GM20000 (cell line): ENCODE data around the gene CLEC14A.

Source experiments
- DNase-seq: peaks from one replicate; pipeline ENCODE4 v3.0.0; 2012; ENCODE audit warnings: low spot score
- TF ChIP-seq, protein P1 (sequence below): IDR thresholded peaks from 2 replicates; pipeline ENCODE4 v1.5.1; 2012; ENCODE audit warnings: mild to moderate bottlenecking, control low read depth; ENCODE audit errors: extremely low read depth, missing control alignments

Gene CLEC14A

DNA sequence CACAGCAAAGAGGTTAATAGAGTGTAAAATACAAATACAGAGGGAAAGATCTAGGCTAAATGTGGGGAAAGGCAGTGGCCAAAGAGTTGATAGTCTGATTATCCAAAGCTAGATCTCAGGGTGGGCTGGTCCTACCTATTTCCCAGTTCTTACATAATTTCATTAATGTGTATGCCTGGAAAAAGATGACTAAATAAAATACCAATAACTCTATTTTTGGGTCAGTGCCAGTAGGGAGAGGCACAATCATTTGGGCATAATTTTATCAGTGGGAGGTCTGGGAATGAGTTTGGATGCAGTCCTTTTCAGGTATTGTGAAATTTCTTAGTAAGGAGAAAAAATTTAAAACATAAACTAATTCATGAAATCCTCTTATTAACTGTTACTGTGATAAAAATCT, 30.6 kb upstream of the CLEC14A start:
- TF ChIP-seq, protein P1, sequence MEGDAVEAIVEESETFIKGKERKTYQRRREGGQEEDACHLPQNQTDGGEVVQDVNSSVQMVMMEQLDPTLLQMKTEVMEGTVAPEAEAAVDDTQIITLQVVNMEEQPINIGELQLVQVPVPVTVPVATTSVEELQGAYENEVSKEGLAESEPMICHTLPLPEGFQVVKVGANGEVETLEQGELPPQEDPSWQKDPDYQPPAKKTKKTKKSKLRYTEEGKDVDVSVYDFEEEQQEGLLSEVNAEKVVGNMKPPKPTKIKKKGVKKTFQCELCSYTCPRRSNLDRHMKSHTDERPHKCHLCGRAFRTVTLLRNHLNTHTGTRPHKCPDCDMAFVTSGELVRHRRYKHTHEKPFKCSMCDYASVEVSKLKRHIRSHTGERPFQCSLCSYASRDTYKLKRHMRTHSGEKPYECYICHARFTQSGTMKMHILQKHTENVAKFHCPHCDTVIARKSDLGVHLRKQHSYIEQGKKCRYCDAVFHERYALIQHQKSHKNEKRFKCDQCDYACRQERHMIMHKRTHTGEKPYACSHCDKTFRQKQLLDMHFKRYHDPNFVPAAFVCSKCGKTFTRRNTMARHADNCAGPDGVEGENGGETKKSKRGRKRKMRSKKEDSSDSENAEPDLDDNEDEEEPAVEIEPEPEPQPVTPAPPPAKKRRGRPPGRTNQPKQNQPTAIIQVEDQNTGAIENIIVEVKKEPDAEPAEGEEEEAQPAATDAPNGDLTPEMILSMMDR = no peak
- no peak for DNase-seq

DNA sequence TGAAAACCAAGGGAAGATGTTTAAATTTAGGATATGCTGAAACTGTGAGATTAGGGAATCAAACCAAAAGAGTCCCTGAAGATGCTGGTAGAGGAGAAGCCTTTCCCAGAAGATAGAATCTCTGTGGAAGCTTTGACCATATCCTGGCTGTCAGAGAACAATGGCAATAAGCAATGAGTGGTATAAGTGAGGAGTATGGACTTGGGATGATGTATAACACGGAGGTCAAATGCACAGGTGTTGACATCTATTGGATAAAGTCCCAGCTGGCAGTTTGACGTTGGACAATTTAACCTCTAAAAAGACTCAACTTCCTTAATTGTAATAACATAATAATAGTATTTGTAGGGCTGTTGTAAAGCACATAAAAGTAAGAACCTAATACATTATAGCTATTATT, 30.1 kb upstream of the CLEC14A start:
- DNase-seq = no peak
- TF ChIP-seq, protein P1 = no peak

DNA sequence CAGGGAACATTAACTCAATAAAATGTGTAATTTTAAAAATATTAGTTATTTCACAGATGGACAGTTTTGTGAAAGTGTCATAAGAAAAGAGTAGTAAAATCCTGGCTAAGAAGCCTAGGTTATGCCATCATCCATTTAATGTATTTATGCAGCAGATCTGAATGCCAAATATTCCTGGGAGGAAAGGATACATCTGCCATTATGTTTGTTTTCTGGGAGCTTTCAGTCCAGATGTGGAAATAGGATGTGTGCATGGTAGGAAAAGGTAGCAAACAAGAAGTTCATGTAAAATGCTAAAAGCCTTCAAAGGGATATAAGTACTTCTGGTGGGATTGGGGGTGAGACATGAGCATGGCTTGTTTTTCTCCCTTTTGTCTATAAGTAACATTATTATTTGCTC, 27.0 kb upstream of the CLEC14A start:
- no peak for DNase-seq
- TF ChIP-seq, protein P1 = no peak

DNA sequence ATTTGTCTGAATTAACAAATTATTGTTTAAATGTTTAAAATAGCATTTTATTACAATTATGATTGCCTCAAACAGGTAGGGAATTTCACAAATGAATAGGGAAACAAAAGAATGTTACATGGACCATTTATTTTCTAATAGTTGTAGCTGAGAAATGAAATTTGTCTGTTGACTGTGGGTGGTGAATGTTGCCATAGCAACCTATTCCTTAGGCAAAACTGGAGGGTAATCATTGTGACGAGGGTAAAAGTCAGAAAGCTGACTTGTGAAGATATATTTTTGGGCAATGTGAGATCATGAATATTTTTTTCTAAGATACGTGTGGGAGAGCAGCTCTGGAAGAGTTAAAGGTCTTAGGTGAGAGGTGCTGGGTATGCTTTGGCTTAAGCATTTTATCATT, 24.2 kb upstream of the CLEC14A start:
- no peak for DNase-seq
- TF ChIP-seq, protein P1 = no peak

GRCh38 chr14:38279572-38279971, 23.7 kb upstream of the CLEC14A start:
- no peak for DNase-seq
- TF ChIP-seq, protein P1 = no peak

DNA sequence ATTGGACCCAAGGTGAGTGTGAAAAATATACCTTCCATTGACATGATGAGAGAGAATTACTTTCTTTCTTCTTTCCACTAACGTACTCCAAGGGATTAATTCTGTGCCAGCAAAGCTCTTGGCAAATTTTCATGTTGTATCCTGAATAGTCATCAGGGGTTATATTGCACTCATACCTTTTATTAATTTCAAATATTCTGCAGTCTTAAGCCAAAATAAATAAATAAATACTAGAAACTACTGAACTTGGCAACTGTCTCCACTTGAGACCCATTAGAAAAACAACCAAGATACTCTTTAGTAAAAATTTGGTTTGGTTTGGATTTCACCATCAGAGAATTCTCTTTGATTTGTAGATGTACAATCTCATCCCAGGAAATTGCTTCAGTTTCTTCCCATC, 22.1 kb upstream of the CLEC14A start:
- DNase-seq = no peak
- TF ChIP-seq, protein P1 = no peak

DNA sequence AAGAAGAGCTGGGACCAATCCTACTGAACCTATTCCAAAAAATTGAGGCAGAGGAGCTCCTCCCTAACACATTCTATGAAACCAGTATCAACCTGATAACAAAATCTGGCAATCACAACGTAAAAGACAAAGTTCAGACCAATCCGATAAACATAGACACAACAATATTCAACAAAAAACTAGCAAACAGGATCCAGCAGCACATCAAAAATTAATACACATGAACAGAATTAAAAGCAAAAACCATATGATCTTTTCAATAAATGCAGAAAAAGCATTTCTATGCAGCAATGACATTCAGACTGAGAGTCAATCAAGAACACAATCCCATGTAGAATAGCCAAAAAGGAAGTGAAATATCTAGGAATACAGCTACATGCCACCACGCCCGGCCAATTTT, 7.0 kb upstream of the CLEC14A start:
- TF ChIP-seq, protein P1 = no peak
- DNase-seq = no peak

- no peak for DNase-seq
- TF ChIP-seq, protein P1 = no peak
Observed at GRCh38 chr14:38261620-38262019, 5.7 kb upstream of the CLEC14A start.
